Subcutaneous abdominal adipose tissue (tissue), 5 donors: ENCODE results near the gene DAB2IP.

Source experiments
- H3K27ac ChIP-seq: one replicate; pipeline ENCODE4 v1.7.0; 2013; ENCODE audit warnings: low read depth, mild to moderate bottlenecking, inconsistent platforms, low read length, moderate library complexity
- H3K27me3 ChIP-seq, 5 donors: one replicate each; pipeline ENCODE4 v1.7.0; 2013; ENCODE audit warnings: low read length in 5 of 5, inconsistent platforms in 1 of 5; ENCODE audit not compliant: control insufficient read depth in 5 of 5, insufficient read depth in 4 of 5
- H3K36me3 ChIP-seq, 5 donors: one replicate each; pipeline ENCODE4 v1.7.0; 2013; ENCODE audit warnings: low read length in 5 of 5; ENCODE audit not compliant: control insufficient read depth in 5 of 5, insufficient read depth in 5 of 5
- H3K4me1 ChIP-seq, 5 donors: one replicate each; pipeline ENCODE4 v1.7.0; 2013; ENCODE audit warnings: low read length in 5 of 5, mild to moderate bottlenecking in 3 of 5, moderate library complexity in 1 of 5; ENCODE audit not compliant: control insufficient read depth in 5 of 5, insufficient read depth in 5 of 5
- H3K4me3 ChIP-seq, 5 donors: one replicate each; pipeline ENCODE4 v1.7.0; 2013; ENCODE audit warnings: low read length in 5 of 5, low read depth in 1 of 5
- H3K9ac ChIP-seq, 5 donors: one replicate each; pipeline ENCODE4 v1.7.0; 2013; ENCODE audit warnings: low read length in 5 of 5, mild to moderate bottlenecking in 4 of 5, moderate library complexity in 3 of 5
- H3K9me3 ChIP-seq, 5 donors: one replicate each; pipeline ENCODE4 v1.7.0; 2013; ENCODE audit warnings: low read length in 5 of 5; ENCODE audit not compliant: control insufficient read depth in 5 of 5
- donor health status: healthy.
- donor health status: healthy.
- donor health status: healthy.
- donor health status: healthy.
- donor health status: healthy.

DAB2IP gene

GRCh38 chr9:121660367-121660766 is 8.9 kb downstream of the DAB2IP start:
- Histone ChIP-seq H3K27me3 (no peaks in the 10 kb centered on the region), H3K9me3 (no peaks in the 10 kb centered on the region), H3K27ac (no peak overlapping the region), H3K4me1 (peaks cover 0 to 63% (median 12%) of the 10 kb centered on the region in 5 donors), H3K36me3 (peaks cover 0 to 4% (median 0%) of the 10 kb centered on the region in 5 donors), H3K4me3 (no peak overlapping the region), H3K9ac (no peak overlapping the region)

GRCh38 chr9:121660876-121661275 is 9.4 kb downstream of the DAB2IP start:
- Histone ChIP-seq H3K4me3 (no peak overlapping the region), H3K4me1 (peaks cover 0 to 59% (median 12%) of the 10 kb centered on the region in 5 donors), H3K27ac (no peak overlapping the region), H3K27me3 (no peaks in the 10 kb centered on the region), H3K9me3 (no peaks in the 10 kb centered on the region), H3K9ac (no peak overlapping the region), H3K36me3 (peaks cover 0 to 4% (median 0%) of the 10 kb centered on the region in 5 donors)

GRCh38 chr9:121661328-121661727 is 9.9 kb downstream of the DAB2IP start:
- Histone ChIP-seq H3K4me1 (peaks cover 0 to 57% (median 12%) of the 10 kb centered on the region in 5 donors), H3K9ac (no peak overlapping the region), H3K27me3 (no peaks in the 10 kb centered on the region), H3K36me3 (peaks cover 0 to 3% (median 0%) of the 10 kb centered on the region in 5 donors), H3K27ac (no peak overlapping the region), H3K9me3 (no peaks in the 10 kb centered on the region), H3K4me3 (no peak overlapping the region)

- H3K9me3 ChIP-seq = no peaks in the 10 kb centered on the region
- no peaks in the 10 kb centered on the region for H3K36me3 ChIP-seq
- H3K4me3 ChIP-seq = no peak overlapping the region
- H3K27ac ChIP-seq = no peak overlapping the region
- H3K4me1 ChIP-seq = peaks cover 0 to 46% (median 9%) of the 10 kb centered on the region in 5 donors
- H3K9ac ChIP-seq = no peak overlapping the region
- no peaks in the 10 kb centered on the region for H3K27me3 ChIP-seq
Observed at GRCh38 chr9:121662359-121662758, 10.9 kb downstream of the DAB2IP start.

- H3K4me3 ChIP-seq = no peak overlapping the region
- no peaks in the 10 kb centered on the region for H3K9me3 ChIP-seq
- no peaks in the 10 kb centered on the region for H3K27me3 ChIP-seq
- H3K36me3 ChIP-seq = no peaks in the 10 kb centered on the region
- H3K27ac ChIP-seq = no peak overlapping the region
- H3K4me1 ChIP-seq = peaks cover 0 to 40% (median 9%) of the 10 kb centered on the region in 5 donors
- no peak overlapping the region for H3K9ac ChIP-seq
Observed at GRCh38 chr9:121662891-121663580, 11.6 kb downstream of the DAB2IP start.

- Histone ChIP-seq H3K36me3 (no peaks in the 10 kb centered on the region), H3K4me3 (no peak overlapping the region), H3K9ac (no peak overlapping the region), H3K27me3 (no peaks in the 10 kb centered on the region), H3K27ac (no peak overlapping the region), H3K4me1 (peaks cover 0 to 36% (median 8%) of the 10 kb centered on the region in 5 donors), H3K9me3 (no peaks in the 10 kb centered on the region)
Observed at GRCh38 chr9:121663591-121663990, 12.2 kb downstream of the DAB2IP start.

- no peaks in the 10 kb centered on the region for H3K27me3 ChIP-seq
- no peaks in the 10 kb centered on the region for H3K9me3 ChIP-seq
- no peak overlapping the region for H3K27ac ChIP-seq
- peaks cover 0 to 15% (median 2%) of the 10 kb centered on the region in 5 donors for H3K4me1 ChIP-seq
- H3K9ac ChIP-seq = no peak overlapping the region
- H3K4me3 ChIP-seq = no peak overlapping the region
- peaks cover 0 to 3% (median 0%) of the 10 kb centered on the region in 5 donors for H3K36me3 ChIP-seq
Observed at GRCh38 chr9:121666294-121666693, 14.9 kb downstream of the DAB2IP start.

- Histone ChIP-seq H3K36me3 (peaks cover 0 to 3% (median 0%) of the 10 kb centered on the region in 5 donors), H3K9me3 (no peaks in the 10 kb centered on the region)
Observed at GRCh38 chr9:121667214-121667613, 15.8 kb downstream of the DAB2IP start.

GRCh38 chr9:121667890-121668289 is 16.5 kb downstream of the DAB2IP start:
- H3K4me1 ChIP-seq = peaks cover 6 to 25% (median 10%) of the 10 kb centered on the region in 5 donors
- no peaks in the 10 kb centered on the region for H3K27me3 ChIP-seq
- H3K27ac ChIP-seq = no peak overlapping the region
- no peak overlapping the region for H3K9ac ChIP-seq
- no peak overlapping the region for H3K4me3 ChIP-seq
- H3K9me3 ChIP-seq = no peaks in the 10 kb centered on the region
- H3K36me3 ChIP-seq = peaks cover 0 to 3% (median 0%) of the 10 kb centered on the region in 5 donors

More at GRCh38 chr9:121667214-121667613, 15.8 kb downstream of the DAB2IP start:
- H3K27me3 ChIP-seq = no peaks in the 10 kb centered on the region
- peaks cover 2 to 24% (median 7%) of the 10 kb centered on the region in 5 donors for H3K4me1 ChIP-seq
- H3K9ac ChIP-seq = no peak overlapping the region
- no peak overlapping the region for H3K27ac ChIP-seq
- H3K4me3 ChIP-seq = no peak overlapping the region

- Histone ChIP-seq H3K36me3 (peaks cover 0 to 3% (median 0%) of the 10 kb centered on the region in 5 donors), H3K4me3 (no peak overlapping the region), H3K4me1 (peaks cover 6 to 31% (median 12%) of the 10 kb centered on the region in 5 donors), H3K27me3 (no peaks in the 10 kb centered on the region), H3K9ac (no peak overlapping the region), H3K9me3 (no peaks in the 10 kb centered on the region), H3K27ac (no peak overlapping the region)
Observed at GRCh38 chr9:121670431-121670830, 19.0 kb downstream of the DAB2IP start.
